GM12878 (cell line): Measurements from ENCODE around the gene RNLS. TPM values are rescaled to one million over a fixed set of nuclear protein-coding genes. Genes with fewer than 3 reads are reported as not detected.

Source experiments
- ATAC-seq: fragments of 200-7000 bp; cut with Tn5 transposase; 3 replicates; pipeline ENCODE4 v1.9.1; 2020; ENCODE audit warnings: mild to moderate bottlenecking, moderate library complexity
- BruUV-seq: library from RNA; stranded (reverse); fragments of 400-500 nt; replicated peaks from 2 replicates; lab custom pipeline; 2021; lab: Mats Ljungman, UMichigan
- CTCF ChIA-PET: fragments of 300-600 bp; sonication (Branson Sonifier 250); formaldehyde crosslinking; extraction: SDS; loops from one replicate; lab custom pipeline; 2021; ENCODE audit warnings: inconsistent platforms; lab: Yijun Ruan, JAX
- POLR2A ChIA-PET: fragments of 350-600 bp; formaldehyde crosslinking; extraction: SDS; loops from one replicate; lab custom pipeline; 2021; ENCODE audit warnings: inconsistent platforms; lab: Charles Lee
- RAD21 ChIA-PET: fragments of 300-600 bp; sonication (Branson Sonifier 250); formaldehyde crosslinking; loops from one replicate; lab custom pipeline; 2023; ENCODE audit warnings: antibody characterized with exemption; ENCODE audit not compliant: unreplicated experiment; lab: Charles Lee
- SMC1A ChIA-PET: fragments of 300-600 bp; sonication (Branson Sonifier 250); formaldehyde crosslinking; loops from one replicate; lab custom pipeline; 2023; ENCODE audit not compliant: unreplicated experiment, uncharacterized antibody; lab: Charles Lee
- DNase-seq: peaks from one replicate; pipeline ENCODE4 v3.0.0-alpha.2; 2011; ENCODE audit warnings: low read depth, low spot score
- FAIRE-seq: peaks from 3 replicates; lab custom pipeline; 2011; peaks lifted over from hg19 to GRCh38; lab: Jason Lieb, UNC
- H2AFZ ChIP-seq: 2 replicates; pipeline ENCODE4 v1.6.0; 2011; ENCODE audit warnings: low read depth, low read length, control low read depth; ENCODE audit not compliant: control insufficient read depth
- H3K27ac ChIP-seq: 2 replicates; pipeline ENCODE4 v1.5.1; 2011; ENCODE audit warnings: control low read depth; ENCODE audit not compliant: control insufficient read depth, insufficient read depth
- H3K27me3 ChIP-seq, 2 experiments: replicated peaks in 1 of 2; 2 replicates each; pipeline versions ENCODE4 v1.6.0 to v1.6.1; 2011; ENCODE audit warnings: low read length in 1 of 2; ENCODE audit not compliant: control insufficient read depth in 2 of 2, insufficient read depth in 2 of 2
- H3K36me3 ChIP-seq, 2 experiments: 2 replicates each; pipeline ENCODE4 v1.5.1; 2011; ENCODE audit warnings: low read length in 1 of 2; ENCODE audit not compliant: control insufficient read depth in 2 of 2, insufficient read depth in 2 of 2
- H3K4me1 ChIP-seq: 2 replicates; pipeline ENCODE4 v1.6.1; 2011; ENCODE audit warnings: mild to moderate bottlenecking, low read length, moderate library complexity, mixed read lengths; ENCODE audit not compliant: control insufficient read depth, insufficient read depth
- H3K4me2 ChIP-seq: 2 replicates; pipeline ENCODE4 v1.6.0; 2011; ENCODE audit warnings: control low read depth; ENCODE audit not compliant: control insufficient read depth, insufficient read depth
- H3K4me3 ChIP-seq: fragments of 200-600 bp; sonication (generic); 2 replicates; pipeline ENCODE4 v1.5.1; 2016
- H3K79me2 ChIP-seq: 2 replicates; pipeline ENCODE4 v1.6.0; 2011; ENCODE audit warnings: low read length; ENCODE audit not compliant: control insufficient read depth, insufficient read depth
- H3K9ac ChIP-seq: 2 replicates; pipeline ENCODE4 v1.8.0; 2011; ENCODE audit warnings: low read length, control low read depth, mixed read lengths; ENCODE audit not compliant: control insufficient read depth, insufficient read depth
- H3K9me3 ChIP-seq: replicated peaks from 3 replicates; pipeline ENCODE4 v1.5.1; 2011; ENCODE audit warnings: mild to moderate bottlenecking, low read length; ENCODE audit not compliant: control insufficient read depth, insufficient read depth
- H4K20me1 ChIP-seq: 2 replicates; pipeline ENCODE4 v1.6.0; 2011; ENCODE audit not compliant: control insufficient read depth, insufficient read depth
- CBFB ChIP-seq: IDR thresholded peaks from 2 replicates; pipeline ENCODE4 v1.6.1; 2016; ENCODE audit warnings: antibody characterized with exemption, low read depth
- CBX3 ChIP-seq: fragments of 200-600 bp; sonication (generic); IDR thresholded peaks from 2 replicates; pipeline ENCODE4 v1.6.1; 2016; ENCODE audit warnings: low read depth, borderline replicate concordance
- EGR1 ChIP-seq, 2 experiments: IDR thresholded peaks; 1 replicate in 1 of 2; 2 replicates in 1 of 2; pipeline ENCODE4 v1.6.1; 2011 to 2012; ENCODE audit warnings: low read depth in 2 of 2, low read length in 2 of 2, borderline replicate concordance in 1 of 2, mild to moderate bottlenecking in 1 of 2, moderate library complexity in 1 of 2
- HCFC1 ChIP-seq: fragments of 150-350 bp; IDR thresholded peaks from 2 replicates; pipeline ENCODE4 v1.6.1; 2014; ENCODE audit warnings: low read length
- HSF1 ChIP-seq: fragments of 150-350 bp; IDR thresholded peaks from 2 replicates; pipeline ENCODE4 v1.6.1; 2014; ENCODE audit warnings: mild to moderate bottlenecking, low read depth, low read length
- JUNB ChIP-seq: IDR thresholded peaks from 2 replicates; pipeline ENCODE4 v1.6.1; 2016; ENCODE audit warnings: antibody characterized with exemption, mild to moderate bottlenecking
- NFIC ChIP-seq: IDR thresholded peaks from 2 replicates; pipeline ENCODE4 v1.6.1; 2012; ENCODE audit warnings: low read depth, mild to moderate bottlenecking, inconsistent platforms, low read length, moderate library complexity
- NFYA ChIP-seq: IDR thresholded peaks from 2 replicates; pipeline ENCODE4 v1.6.1; 2011; ENCODE audit warnings: low read depth, mild to moderate bottlenecking, low read length, improper control_type of control experiment, borderline replicate concordance
- PKNOX1 ChIP-seq: fragments of 450-650 bp; IDR thresholded peaks from 2 replicates; pipeline ENCODE4 v1.6.1; 2016; ENCODE audit warnings: mild to moderate bottlenecking
- PRDM15 ChIP-seq: fragments of 450-650 bp; formaldehyde crosslinking; IDR thresholded peaks from 2 replicates; pipeline ENCODE4 v1.4.0; 2020; ENCODE audit warnings: mild to moderate bottlenecking, moderate library complexity
- SMC3 ChIP-seq: IDR thresholded peaks from 2 replicates; pipeline ENCODE4 v1.6.1; 2011; ENCODE audit warnings: low read length, improper control_type of control experiment, borderline replicate concordance
- SPI1 ChIP-seq: IDR thresholded peaks from 2 replicates; pipeline ENCODE4 v1.6.1; 2011; ENCODE audit warnings: low read depth, mild to moderate bottlenecking, low read length, moderate library complexity, borderline replicate concordance; ENCODE audit not compliant: insufficient read depth
- SRF ChIP-seq, 2 experiments: IDR thresholded peaks; 2 replicates each; pipeline ENCODE4 v1.6.1; 2011; ENCODE audit warnings: low read depth in 2 of 2, low read length in 2 of 2, mild to moderate bottlenecking in 1 of 2, moderate library complexity in 1 of 2
- TAF1 ChIP-seq: IDR thresholded peaks from 2 replicates; pipeline ENCODE4 v1.6.1; 2011; ENCODE audit warnings: mild to moderate bottlenecking, low read depth, low read length, borderline replicate concordance
- YY1 ChIP-seq: IDR thresholded peaks from 2 replicates; pipeline ENCODE4 v1.6.1; 2011; ENCODE audit warnings: low read depth, mild to moderate bottlenecking, low read length
- ZNF217 ChIP-seq: fragments of 450-650 bp; IDR thresholded peaks from 2 replicates; pipeline ENCODE4 v1.6.1; 2017; ENCODE audit warnings: antibody characterized with exemption, mild to moderate bottlenecking
- WGBS: methylation state at CpG from one replicate; pipeline ENCODE4 v1.1.6; 2016; ENCODE audit warnings: low lambda C conversion rate; ENCODE audit not compliant: insufficient replicate concordance, insufficient coverage; ENCODE audit errors: missing lambda C conversion rate; 5-methylcytosine and 5-hydroxymethylcytosine counted together
- in situ Hi-C: fragments of 300-500 bp; cut with MboI; formaldehyde crosslinking; loops from 9 replicates; pipeline ENCODE4 v1.14.3; 2018; ENCODE audit warnings: mixed read lengths
- intact Hi-C: fragments of 100-400 bp; cut with micrococcal nuclease; formaldehyde crosslinking; loops from one replicate; pipeline ENCODE4 v1.14.2; 2022; ENCODE audit not compliant: unreplicated experiment
- polyA plus RNA-seq, 11 experiments: library from polyadenylated mRNA; depleted of rRNA in 4 of 11; unstranded in 6 of 11; stranded (reverse) in 5 of 11; fragments of >200 nt; fragmentation: Nextera tagmentation in 4 of 11; fragmentation: Illumina TruSeq in 1 of 11; extraction: Ambion mirVana in 4 of 11; extraction: Trizol in 1 of 11; gene quantifications; 1 replicate in 1 of 11; 2 replicates in 10 of 11; pipeline versions ENCODE4 v1.2.1 to v1.2.3, GENCODE V29; 2011 to 2016; ENCODE audit warnings: inconsistent platforms in 2 of 11, missing spikeins in 2 of 11, low read depth in 1 of 11
- total RNA-seq, 4 experiments: library from RNA; depleted of rRNA in 3 of 4; stranded (reverse); fragments of >200 nt in 3 of 4; fragmentation: Illumina TruSeq in 1 of 4; extraction: Trizol in 1 of 4; gene quantifications; 2 replicates each; pipeline versions ENCODE4 v1.2.1 to v1.2.3, GENCODE V29; 2013 to 2021
- TF ChIP-seq, protein P1 (sequence below): fragments of 450-650 bp; IDR thresholded peaks from 2 replicates; pipeline ENCODE4 v1.6.1; 2018; ENCODE audit warnings: borderline replicate concordance, mild to moderate bottlenecking; ENCODE audit not compliant: partially characterized antibody

Gene RNLS
- total and polyA plus RNA-seq, 10 of the 15 experiments (the other 5 are each of a cell fraction or from before 2014, with no cell fraction given), result 3.4 to 6.7 (median 4.6) TPM

- Histone ChIP-seq H3K9me3 (no peaks in the 10 kb centered on the region), H4K20me1 (no peaks in the 10 kb centered on the region), H3K27ac (no peak overlapping the region), H2AFZ (no peak overlapping the region), H3K4me2 (no peak overlapping the region), H3K36me3 (no peaks in the 10 kb centered on the region), H3K4me3 (no peak overlapping the region), H3K4me1 (no peaks in the 10 kb centered on the region), H3K27me3 (no peaks in the 10 kb centered on the region), H3K79me2 (no peaks in the 10 kb centered on the region), H3K9ac (no peak overlapping the region)
- POLR2A ChIA-PET, result no interaction called here
- in situ Hi-C loops (no loop called here), intact Hi-C loops (no loop called here)
- ATAC-seq, result no peak
- no TSS peak for BruUV-seq
- CTCF ChIA-PET, result interaction anchor here (1.1 kb wide), 1 partner anchor 27 kb away, joined by 3 read pairs; no protein-coding TSS in a partner anchor
- no peak for FAIRE-seq
- DNase-seq, result no peak
- WGBS, result 64% methylated on average over 3 of the region's 3 CpGs
- SMC1A ChIA-PET, result no interaction called here
- RAD21 ChIA-PET, result no interaction called here
- no peak for TF ChIP-seq YY1
- no peak for TF ChIP-seq SRF (IDR thresholded peaks at IDR 0.05; ENCODE audit: low read depth in 2 of 2, low read length in 2 of 2)
- no peak for TF ChIP-seq TAF1
- TF ChIP-seq JUNB, result no peak
- TF ChIP-seq NFIC, result no peak
- no peak for TF ChIP-seq SMC3
- no peak for TF ChIP-seq CBX3
- TF ChIP-seq NFYA, result no peak
- TF ChIP-seq PKNOX1, result no peak
- no peak for TF ChIP-seq HSF1
- TF ChIP-seq, protein P1, sequence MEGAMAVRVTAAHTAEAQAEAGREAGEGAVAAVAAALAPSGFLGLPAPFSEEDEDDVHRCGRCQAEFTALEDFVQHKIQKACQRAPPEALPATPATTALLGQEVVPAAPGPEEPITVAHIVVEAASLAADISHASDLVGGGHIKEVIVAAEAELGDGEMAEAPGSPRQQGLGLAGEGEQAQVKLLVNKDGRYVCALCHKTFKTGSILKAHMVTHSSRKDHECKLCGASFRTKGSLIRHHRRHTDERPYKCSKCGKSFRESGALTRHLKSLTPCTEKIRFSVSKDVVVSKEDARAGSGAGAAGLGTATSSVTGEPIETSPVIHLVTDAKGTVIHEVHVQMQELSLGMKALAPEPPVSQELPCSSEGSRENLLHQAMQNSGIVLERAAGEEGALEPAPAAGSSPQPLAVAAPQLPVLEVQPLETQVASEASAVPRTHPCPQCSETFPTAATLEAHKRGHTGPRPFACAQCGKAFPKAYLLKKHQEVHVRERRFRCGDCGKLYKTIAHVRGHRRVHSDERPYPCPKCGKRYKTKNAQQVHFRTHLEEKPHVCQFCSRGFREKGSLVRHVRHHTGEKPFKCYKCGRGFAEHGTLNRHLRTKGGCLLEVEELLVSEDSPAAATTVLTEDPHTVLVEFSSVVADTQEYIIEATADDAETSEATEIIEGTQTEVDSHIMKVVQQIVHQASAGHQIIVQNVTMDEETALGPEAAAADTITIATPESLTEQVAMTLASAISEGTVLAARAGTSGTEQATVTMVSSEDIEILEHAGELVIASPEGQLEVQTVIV, result no peak
- no peak for TF ChIP-seq PRDM15 (CRISPR knock-in tag)
- TF ChIP-seq ZNF217, result no peak
- TF ChIP-seq CBFB, result no peak
- TF ChIP-seq EGR1 (IDR thresholded peaks at IDR 0.05; ENCODE audit: borderline replicate concordance in 1 of 2, low read depth in 2 of 2, low read length in 2 of 2), result no peak
- TF ChIP-seq SPI1, result no peak
- no peak for TF ChIP-seq HCFC1
Measured at GRCh38 chr10:88456730-88457129, 126.4 kb downstream of the RNLS start.
